GM12878 (cell line): ENCODE results near the gene CHCHD6.

Experiments used
- ATF7 ChIP-seq: fragments of 450-650 bp; IDR thresholded peaks from 2 replicates; pipeline ENCODE4 v1.6.1; 2016; ENCODE audit warnings: low read depth, mild to moderate bottlenecking
- BRCA1 ChIP-seq: IDR thresholded peaks from 2 replicates; pipeline ENCODE4 v1.6.1; 2011; ENCODE audit warnings: low read depth, low read length, improper control_type of control experiment
- IRF4 ChIP-seq: IDR thresholded peaks from 2 replicates; pipeline ENCODE4 v1.6.1; 2011; ENCODE audit warnings: low read depth, low read length
- RUNX3 ChIP-seq: IDR thresholded peaks from 2 replicates; pipeline ENCODE4 v1.6.1; 2012; ENCODE audit warnings: low read length, inconsistent platforms
- SIN3A ChIP-seq: IDR thresholded peaks from 2 replicates; pipeline ENCODE4 v1.6.1; 2012; ENCODE audit warnings: low read depth, low read length, improper control_type of control experiment
- STAT3 ChIP-seq: IDR thresholded peaks from 2 replicates; pipeline ENCODE4 v1.6.1; 2011; ENCODE audit warnings: low read depth, low read length, improper control_type of control experiment
- SUZ12 ChIP-seq: fragments of 200-600 bp; sonication (generic); IDR thresholded peaks from one replicate; pipeline ENCODE4 v1.6.1; 2018; ENCODE audit warnings: antibody characterized with exemption, mild to moderate bottlenecking; ENCODE audit not compliant: unreplicated experiment
- TCF12 ChIP-seq: IDR thresholded peaks from 2 replicates; pipeline ENCODE4 v1.6.1; 2011; ENCODE audit warnings: low read depth, mild to moderate bottlenecking, low read length
- YY1 ChIP-seq: IDR thresholded peaks from 2 replicates; pipeline ENCODE4 v1.6.1; 2011; ENCODE audit warnings: low read depth, mild to moderate bottlenecking, low read length
- TF ChIP-seq, protein P1 (sequence below): IDR thresholded peaks from 2 replicates; pipeline ENCODE4 v1.6.1; 2011; ENCODE audit warnings: low read depth, low read length, improper control_type of control experiment, borderline replicate concordance
- TF ChIP-seq, protein P2 (sequence below): IDR thresholded peaks from 2 replicates; pipeline ENCODE4 v1.6.1; 2012; ENCODE audit warnings: low read depth, low read length, improper control_type of control experiment
- TF ChIP-seq, protein P3 (sequence below), 3 experiments: IDR thresholded peaks in 2 of 3; conservative IDR thresholded peaks in 1 of 3; 2 replicates each; pipeline ENCODE4 v1.5.1; 2011; ENCODE audit warnings: low read depth in 3 of 3, low read length in 3 of 3, mild to moderate bottlenecking in 3 of 3, control low read depth in 2 of 3, moderate library complexity in 2 of 3, inconsistent platforms in 1 of 3, mixed read lengths in 1 of 3; ENCODE audit not compliant: control insufficient read depth in 2 of 3, insufficient read depth in 1 of 3; ENCODE audit errors: extremely low read depth in 1 of 3

DNA sequence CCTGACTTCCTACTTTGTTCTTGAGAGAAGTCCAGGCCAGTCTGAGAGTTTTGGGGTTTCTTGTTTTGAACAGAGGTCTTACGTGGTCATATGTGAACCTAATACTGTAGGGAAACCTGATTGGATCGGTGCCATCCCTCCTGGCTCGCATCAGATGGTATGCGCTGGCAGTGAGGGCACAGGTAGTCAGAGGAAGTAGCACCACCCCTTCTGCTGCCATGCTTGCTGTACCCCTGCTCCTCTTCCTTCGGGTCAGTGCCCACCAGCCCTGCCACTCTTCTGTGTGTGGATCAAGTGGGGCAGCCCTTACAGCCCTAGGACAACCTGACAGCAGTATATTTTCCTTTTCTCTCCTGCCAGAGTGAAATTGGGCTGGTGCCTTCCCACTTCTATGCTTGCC, 39.7 kb downstream of the CHCHD6 start:
- TF ChIP-seq, protein P1, sequence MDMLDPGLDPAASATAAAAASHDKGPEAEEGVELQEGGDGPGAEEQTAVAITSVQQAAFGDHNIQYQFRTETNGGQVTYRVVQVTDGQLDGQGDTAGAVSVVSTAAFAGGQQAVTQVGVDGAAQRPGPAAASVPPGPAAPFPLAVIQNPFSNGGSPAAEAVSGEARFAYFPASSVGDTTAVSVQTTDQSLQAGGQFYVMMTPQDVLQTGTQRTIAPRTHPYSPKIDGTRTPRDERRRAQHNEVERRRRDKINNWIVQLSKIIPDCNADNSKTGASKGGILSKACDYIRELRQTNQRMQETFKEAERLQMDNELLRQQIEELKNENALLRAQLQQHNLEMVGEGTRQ = no peak
- TF ChIP-seq, protein P2, sequence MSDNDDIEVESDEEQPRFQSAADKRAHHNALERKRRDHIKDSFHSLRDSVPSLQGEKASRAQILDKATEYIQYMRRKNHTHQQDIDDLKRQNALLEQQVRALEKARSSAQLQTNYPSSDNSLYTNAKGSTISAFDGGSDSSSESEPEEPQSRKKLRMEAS = no peak
- no peak for TF ChIP-seq BRCA1
- no peak for TF ChIP-seq YY1
- no peak for TF ChIP-seq ATF7
- TF ChIP-seq IRF4 = no peak
- TF ChIP-seq, protein P3, sequence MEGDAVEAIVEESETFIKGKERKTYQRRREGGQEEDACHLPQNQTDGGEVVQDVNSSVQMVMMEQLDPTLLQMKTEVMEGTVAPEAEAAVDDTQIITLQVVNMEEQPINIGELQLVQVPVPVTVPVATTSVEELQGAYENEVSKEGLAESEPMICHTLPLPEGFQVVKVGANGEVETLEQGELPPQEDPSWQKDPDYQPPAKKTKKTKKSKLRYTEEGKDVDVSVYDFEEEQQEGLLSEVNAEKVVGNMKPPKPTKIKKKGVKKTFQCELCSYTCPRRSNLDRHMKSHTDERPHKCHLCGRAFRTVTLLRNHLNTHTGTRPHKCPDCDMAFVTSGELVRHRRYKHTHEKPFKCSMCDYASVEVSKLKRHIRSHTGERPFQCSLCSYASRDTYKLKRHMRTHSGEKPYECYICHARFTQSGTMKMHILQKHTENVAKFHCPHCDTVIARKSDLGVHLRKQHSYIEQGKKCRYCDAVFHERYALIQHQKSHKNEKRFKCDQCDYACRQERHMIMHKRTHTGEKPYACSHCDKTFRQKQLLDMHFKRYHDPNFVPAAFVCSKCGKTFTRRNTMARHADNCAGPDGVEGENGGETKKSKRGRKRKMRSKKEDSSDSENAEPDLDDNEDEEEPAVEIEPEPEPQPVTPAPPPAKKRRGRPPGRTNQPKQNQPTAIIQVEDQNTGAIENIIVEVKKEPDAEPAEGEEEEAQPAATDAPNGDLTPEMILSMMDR (IDR thresholded peaks at IDR 0.05 in 2 of 3, conservative IDR thresholded peaks at IDR 0.05 in 1 of 3; ENCODE audit: control insufficient read depth in 2 of 3, extremely low read depth in 1 of 3, insufficient read depth in 1 of 3, low read depth in 3 of 3, low read length in 3 of 3) = no peak
- TF ChIP-seq TCF12 = no peak
- TF ChIP-seq STAT3 = no peak
- no peak for TF ChIP-seq SUZ12
- no peak for TF ChIP-seq RUNX3
- TF ChIP-seq SIN3A = no peak
